PFSK-1 (cell line): Measurements from ENCODE around the gene GPR158.

Experiments used
- FOXP2 ChIP-seq: optimal IDR thresholded peaks from 2 replicates; pipeline ENCODE3; 2011; ENCODE audit warnings: borderline replicate concordance, control low read depth, inconsistent platforms; ENCODE audit not compliant: insufficient read depth; ENCODE audit errors: extremely low read length, extremely low read depth
- POLR2AphosphoS5 ChIP-seq: IDR thresholded peaks from 2 replicates; pipeline ENCODE4 v1.6.1; 2012; ENCODE audit warnings: low read depth, mild to moderate bottlenecking, control low read depth, low read length, moderate library complexity
- REST ChIP-seq, 2 experiments: IDR thresholded peaks; 2 replicates each; pipeline versions ENCODE4 v1.6.1 to v1.8.0; 2011 to 2012; ENCODE audit warnings: low read depth in 2 of 2, low read length in 2 of 2, control low read depth in 1 of 2, inconsistent platforms in 1 of 2, mild to moderate bottlenecking in 1 of 2, moderate library complexity in 1 of 2; ENCODE audit not compliant: insufficient read depth in 1 of 2
- SIN3A ChIP-seq: IDR thresholded peaks from 2 replicates; pipeline ENCODE4 v1.6.1; 2012; ENCODE audit warnings: mild to moderate bottlenecking, low read length, moderate library complexity, borderline replicate concordance; ENCODE audit not compliant: insufficient read depth
- TAF1 ChIP-seq: IDR thresholded peaks from 2 replicates; pipeline ENCODE4 v1.6.1; 2012; ENCODE audit warnings: low read length, control low read depth, borderline replicate concordance; ENCODE audit not compliant: insufficient read depth

GPR158 gene

GRCh38 chr10:25642721-25643120 lies 467.9 kb downstream of the GPR158 start:
- TF ChIP-seq REST (IDR thresholded peaks at IDR 0.05; ENCODE audit: insufficient read depth in 1 of 2, low read depth in 2 of 2, low read length in 2 of 2) = no peak
- no peak for TF ChIP-seq POLR2AphosphoS5
- no peak for TF ChIP-seq FOXP2
- TF ChIP-seq TAF1 = no peak
- no peak for TF ChIP-seq SIN3A

DNA sequence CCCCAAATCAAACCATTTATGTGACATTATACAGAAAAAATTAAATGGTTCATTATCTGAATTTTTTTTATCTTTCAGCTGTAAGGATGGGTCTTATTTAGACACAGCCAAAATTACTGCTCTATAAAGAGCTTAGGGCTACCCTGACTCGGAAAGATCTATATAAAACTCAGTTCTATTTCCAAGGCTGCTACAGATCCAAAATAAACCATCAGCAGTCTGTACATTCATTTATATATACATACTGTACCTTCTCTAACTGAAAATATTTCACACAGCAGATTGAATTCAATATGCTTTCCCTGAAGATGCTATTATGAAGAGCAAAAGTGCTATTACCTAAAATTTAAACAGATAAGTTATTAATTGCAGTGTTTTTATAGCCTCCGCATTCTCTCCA lies 471.6 kb downstream of the GPR158 start:
- TF ChIP-seq REST (IDR thresholded peaks at IDR 0.05; ENCODE audit: insufficient read depth in 1 of 2, low read depth in 2 of 2, low read length in 2 of 2) = no peak
- no peak for TF ChIP-seq TAF1
- TF ChIP-seq SIN3A = no peak
- TF ChIP-seq FOXP2 = no peak
- TF ChIP-seq POLR2AphosphoS5 = no peak

DNA sequence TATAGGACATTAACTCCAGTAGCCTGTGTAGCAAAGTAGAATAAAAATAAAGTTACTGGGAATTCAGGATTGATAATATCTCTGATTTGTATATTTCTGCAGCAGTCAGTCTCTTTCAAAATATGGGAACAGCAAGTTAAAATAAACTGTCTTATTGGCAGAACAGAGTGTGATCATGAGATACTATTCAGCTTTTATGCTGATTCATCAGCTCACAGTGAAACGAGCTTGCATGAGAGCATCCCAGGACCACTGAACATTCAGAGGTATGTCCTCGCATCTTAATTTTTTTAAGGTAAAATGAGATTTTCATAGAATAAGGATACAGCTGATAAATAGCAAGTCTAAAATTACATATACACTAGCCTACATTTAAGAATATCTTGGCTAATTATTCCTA lies 476.7 kb downstream of the GPR158 start:
- TF ChIP-seq REST (IDR thresholded peaks at IDR 0.05; ENCODE audit: insufficient read depth in 1 of 2, low read depth in 2 of 2, low read length in 2 of 2) (no peak), TAF1 (no peak), SIN3A (no peak), POLR2AphosphoS5 (no peak), FOXP2 (no peak)
